SIG-M5 treated with dmso at 0.1 percent for 504 hours (cell line): ENCODE data around the gene KIRREL1.
A peak's percentile ranks its signal among the peaks of the same experiment; 100 is the strongest.

Experiments
- DNase-seq: peaks from one replicate; lab custom pipeline; 2025; ENCODE audit not compliant: unreplicated experiment; lab: John Stamatoyannopoulos, UW

The KIRREL1 gene

GRCh38 chr1:158027508-158027907 lies 34.1 kb downstream of the KIRREL1 start:
- DNase-seq: no peak

GRCh38 chr1:158028969-158029368 lies 35.5 kb downstream of the KIRREL1 start:
- no peak for DNase-seq

GRCh38 chr1:158035014-158035413 lies 41.6 kb downstream of the KIRREL1 start:
- DNase-seq: no peak

- peak; percentile 5 for DNase-seq
Measured at GRCh38 chr1:158035976-158036583, 42.6 kb downstream of the KIRREL1 start.

- DNase-seq: no peak
Measured at GRCh38 chr1:158037008-158037865, 43.8 kb downstream of the KIRREL1 start.

GRCh38 chr1:158037866-158038359 lies 44.5 kb downstream of the KIRREL1 start:
- no peak for DNase-seq

GRCh38 chr1:158038793-158039192 lies 45.3 kb downstream of the KIRREL1 start:
- no peak for DNase-seq

- DNase-seq: no peak
Measured at GRCh38 chr1:158039380-158039779, 45.9 kb downstream of the KIRREL1 start.

- DNase-seq: no peak
Measured at GRCh38 chr1:158040323-158040722, 46.9 kb downstream of the KIRREL1 start.

- no peak for DNase-seq
Measured at GRCh38 chr1:158043232-158043631, 49.8 kb downstream of the KIRREL1 start.

- DNase-seq: no peak
Measured at GRCh38 chr1:158045639-158046038, 52.2 kb downstream of the KIRREL1 start.

- DNase-seq: no peak
Measured at GRCh38 chr1:158046715-158047510, 53.5 kb downstream of the KIRREL1 start.

GRCh38 chr1:158048371-158049067 lies 55.1 kb downstream of the KIRREL1 start:
- DNase-seq: no peak

GRCh38 chr1:158049853-158050252 lies 56.4 kb downstream of the KIRREL1 start:
- DNase-seq: no peak

- DNase-seq: no peak
Measured at GRCh38 chr1:158053276-158053675, 59.8 kb downstream of the KIRREL1 start.

GRCh38 chr1:158054721-158055120 lies 61.3 kb downstream of the KIRREL1 start:
- DNase-seq: no peak

GRCh38 chr1:158055854-158056253 lies 62.4 kb downstream of the KIRREL1 start:
- no peak for DNase-seq

- no peak for DNase-seq
Measured at GRCh38 chr1:158056498-158056897, 63.1 kb downstream of the KIRREL1 start.

GRCh38 chr1:158058237-158058985 lies 65.0 kb downstream of the KIRREL1 start:
- DNase-seq: no peak

- DNase-seq: no peak
Measured at GRCh38 chr1:158059984-158060383, 66.5 kb downstream of the KIRREL1 start.
